GM23338 (cell line): Measurements from ENCODE around the gene MAP4K4.

Experiments
- CREB1 ChIP-seq: fragments of 250-450 bp; sonication (Bioruptor Pico); IDR thresholded peaks from 2 replicates; pipeline ENCODE4 v1.5.0; 2020; ENCODE audit warnings: low read depth, mild to moderate bottlenecking, moderate library complexity
- EZH2 ChIP-seq: fragments of 200-600 bp; sonication (generic); IDR thresholded peaks from one replicate; pipeline ENCODE4 v1.8.0; 2017; ENCODE audit warnings: antibody characterized with exemption, mild to moderate bottlenecking, low read depth; ENCODE audit not compliant: unreplicated experiment
- EZH2phosphoT487 ChIP-seq: fragments of 200-600 bp; sonication (generic); IDR thresholded peaks from one replicate; pipeline ENCODE4 v1.8.1; 2018; ENCODE audit warnings: antibody characterized with exemption; ENCODE audit not compliant: unreplicated experiment
- JUNB ChIP-seq: IDR thresholded peaks from one replicate; pipeline ENCODE4 v1.6.1; 2016; ENCODE audit warnings: antibody characterized with exemption; ENCODE audit not compliant: unreplicated experiment
- NANOG ChIP-seq: IDR thresholded peaks from 2 replicates; pipeline ENCODE4 v1.6.1; 2016; ENCODE audit warnings: antibody characterized with exemption, borderline replicate concordance
- POLR2AphosphoS5 ChIP-seq: IDR thresholded peaks from 2 replicates; pipeline ENCODE4 v1.6.1; 2016; ENCODE audit warnings: antibody characterized with exemption, low read depth
- REST ChIP-seq: IDR thresholded peaks from one replicate; pipeline ENCODE4 v1.6.1; 2018; ENCODE audit warnings: antibody characterized with exemption; ENCODE audit not compliant: unreplicated experiment
- STAT1 ChIP-seq: IDR thresholded peaks from one replicate; pipeline ENCODE4 v1.6.1; 2016; ENCODE audit warnings: antibody characterized with exemption; ENCODE audit not compliant: unreplicated experiment
- ZNF114 ChIP-seq: fragments of 250-450 bp; sonication (Bioruptor Pico); IDR thresholded peaks from 2 replicates; pipeline ENCODE4 v1.5.0; 2020; ENCODE audit warnings: mild to moderate bottlenecking, moderate library complexity
- TF ChIP-seq, protein P1 (sequence below), 2 experiments: fragments of 200-600 bp in 1 of 2; sonication (generic) in 1 of 2; conservative IDR thresholded peaks; 2 replicates each; pipeline versions ENCODE4 v1.5.1 to v1.6.1; 2016 to 2017; ENCODE audit warnings: antibody characterized with exemption in 2 of 2, low read depth in 2 of 2, mild to moderate bottlenecking in 2 of 2, moderate library complexity in 1 of 2
- TF ChIP-seq, protein P2 (sequence below): IDR thresholded peaks from 2 replicates; pipeline ENCODE4 v1.6.1; 2016; ENCODE audit warnings: antibody characterized with exemption

GRCh38 chr2:101729521-101730190, 32.1 kb downstream of the MAP4K4 start:
- TF ChIP-seq, protein P1, sequence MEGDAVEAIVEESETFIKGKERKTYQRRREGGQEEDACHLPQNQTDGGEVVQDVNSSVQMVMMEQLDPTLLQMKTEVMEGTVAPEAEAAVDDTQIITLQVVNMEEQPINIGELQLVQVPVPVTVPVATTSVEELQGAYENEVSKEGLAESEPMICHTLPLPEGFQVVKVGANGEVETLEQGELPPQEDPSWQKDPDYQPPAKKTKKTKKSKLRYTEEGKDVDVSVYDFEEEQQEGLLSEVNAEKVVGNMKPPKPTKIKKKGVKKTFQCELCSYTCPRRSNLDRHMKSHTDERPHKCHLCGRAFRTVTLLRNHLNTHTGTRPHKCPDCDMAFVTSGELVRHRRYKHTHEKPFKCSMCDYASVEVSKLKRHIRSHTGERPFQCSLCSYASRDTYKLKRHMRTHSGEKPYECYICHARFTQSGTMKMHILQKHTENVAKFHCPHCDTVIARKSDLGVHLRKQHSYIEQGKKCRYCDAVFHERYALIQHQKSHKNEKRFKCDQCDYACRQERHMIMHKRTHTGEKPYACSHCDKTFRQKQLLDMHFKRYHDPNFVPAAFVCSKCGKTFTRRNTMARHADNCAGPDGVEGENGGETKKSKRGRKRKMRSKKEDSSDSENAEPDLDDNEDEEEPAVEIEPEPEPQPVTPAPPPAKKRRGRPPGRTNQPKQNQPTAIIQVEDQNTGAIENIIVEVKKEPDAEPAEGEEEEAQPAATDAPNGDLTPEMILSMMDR (conservative IDR thresholded peaks at IDR 0.05; ENCODE audit: low read depth in 2 of 2) = no peak
- TF ChIP-seq EZH2phosphoT487 = no peak
- no peak for TF ChIP-seq EZH2
- no peak for TF ChIP-seq JUNB
- TF ChIP-seq POLR2AphosphoS5 = no peak
- TF ChIP-seq REST = no peak
- TF ChIP-seq CREB1 (CRISPR knock-in tag) = no peak
- TF ChIP-seq ZNF114 = no peak
- no peak for TF ChIP-seq NANOG
- TF ChIP-seq, protein P2, sequence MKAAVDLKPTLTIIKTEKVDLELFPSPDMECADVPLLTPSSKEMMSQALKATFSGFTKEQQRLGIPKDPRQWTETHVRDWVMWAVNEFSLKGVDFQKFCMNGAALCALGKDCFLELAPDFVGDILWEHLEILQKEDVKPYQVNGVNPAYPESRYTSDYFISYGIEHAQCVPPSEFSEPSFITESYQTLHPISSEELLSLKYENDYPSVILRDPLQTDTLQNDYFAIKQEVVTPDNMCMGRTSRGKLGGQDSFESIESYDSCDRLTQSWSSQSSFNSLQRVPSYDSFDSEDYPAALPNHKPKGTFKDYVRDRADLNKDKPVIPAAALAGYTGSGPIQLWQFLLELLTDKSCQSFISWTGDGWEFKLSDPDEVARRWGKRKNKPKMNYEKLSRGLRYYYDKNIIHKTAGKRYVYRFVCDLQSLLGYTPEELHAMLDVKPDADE = no peak
- TF ChIP-seq STAT1 = no peak
